Measurements from ENCODE around the gene IL27RA. TPM values are rescaled to one million over a fixed set of nuclear protein-coding genes. Genes with fewer than 3 reads are reported as not detected.
"Not testable (repeated sequence)": the region's sequence is repeated elsewhere in the genome, so short reads cannot be mapped to it uniquely, and the experiment has no call there.

IL27RA gene
- total RNA-seq, 2 experiments from 2014 or later = 55.5 to 58.1 TPM

GRCh38 chr19:14003251-14004055 is 28.1 kb upstream of the IL27RA start:
- POLR2A ChIA-PET = interaction anchor here (1.0 to 11.7 kb wide), 9 partner anchors 9 to 133 kb away, joined by 3 to 157 read pairs (median 4); partner anchors contain the start of genes ASF1B, DCAF15 and IL27RA
- H3K36me3 Mint-ChIP-seq (ENCODE audit: low read depth) = peaks cover 27% of the 10 kb centered on the region

GRCh38 chr19:14004619-14005348 is 26.8 kb upstream of the IL27RA start:
- DNase-seq = no peak
- Mint-ChIP-seq H3K27me3 (no peaks in the 10 kb centered on the region), H3K4me1 (peaks cover 51% of the 10 kb centered on the region), H3K9me3 (peaks cover 2% of the 10 kb centered on the region), H3K27ac (peak overlapping the region; percentile 84), H3K4me3 (peak overlapping the region; percentile 84), H3K36me3 (ENCODE audit: low read depth) (peaks cover 16% of the 10 kb centered on the region)
- ChIA-PET POLR2A (interaction anchor here (1.3 to 11.7 kb wide), 5 partner anchors 19 to 76 kb away, joined by 5 to 157 read pairs (median 49); partner anchors contain the start of genes DCAF15, IL27RA and PODNL1), CTCF (interaction anchor here (1.8 kb wide), 1 partner anchor 27 kb away, joined by 4 read pairs; the partner anchor contains the start of gene IL27RA)

More at GRCh38 chr19:14003251-14004055, 28.1 kb upstream of the IL27RA start:
- H3K4me1 Mint-ChIP-seq = peaks cover 50% of the 10 kb centered on the region
- H3K27me3 Mint-ChIP-seq = no peaks in the 10 kb centered on the region
- peak overlapping the region; percentile 98 for H3K27ac Mint-ChIP-seq
- CTCF ChIA-PET = interaction anchor here (0.6 to 2.0 kb wide), 5 partner anchors 16 to 133 kb away, joined by 3 to 7 read pairs (median 4); partner anchors contain the start of genes ASF1B and IL27RA
- peak overlapping the region; percentile 61 for H3K4me3 Mint-ChIP-seq
- H3K9me3 Mint-ChIP-seq = peaks cover 9% of the 10 kb centered on the region
- DNase-seq = peak; percentile 35

DNA sequence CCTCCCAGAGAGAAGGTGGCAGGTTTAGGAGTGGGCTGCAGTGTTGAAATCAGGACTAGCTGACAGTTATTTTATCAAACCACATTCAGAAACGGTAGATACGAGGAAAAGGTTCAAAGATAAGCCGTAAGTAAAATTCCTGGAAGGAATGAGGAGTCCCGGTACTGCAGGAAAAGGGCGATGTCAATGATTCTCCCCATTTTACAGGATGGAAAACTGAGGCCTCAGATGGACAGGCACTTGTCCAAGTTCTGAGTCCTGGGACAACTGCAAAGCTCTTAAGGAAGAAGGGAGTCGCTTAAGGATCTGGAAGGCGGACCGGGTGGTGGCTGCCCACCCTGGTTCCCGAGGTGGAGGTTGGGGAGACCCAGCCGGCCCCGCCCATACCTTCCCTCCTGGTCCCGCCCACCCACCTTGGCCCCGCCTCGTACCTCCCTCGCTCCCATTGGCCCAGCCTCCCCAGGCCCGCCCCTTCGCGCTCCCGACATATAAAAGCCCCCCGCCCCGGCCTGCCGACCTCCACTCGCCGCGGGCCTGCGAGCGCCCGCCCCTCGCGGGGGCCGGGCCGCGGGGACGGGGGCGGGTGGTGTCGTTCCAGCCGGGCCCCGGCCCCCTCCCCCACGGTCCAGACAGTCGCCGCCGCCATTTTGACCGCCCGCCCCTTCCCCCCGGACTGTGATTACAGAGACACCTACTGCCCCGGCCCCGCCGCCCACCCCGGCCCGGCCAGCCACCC is 26.0 kb upstream of the IL27RA start:
- Mint-ChIP-seq H3K36me3 (ENCODE audit: low read depth) (peaks cover 9% of the 10 kb centered on the region), H3K4me1 (peaks cover 48% of the 10 kb centered on the region), H3K4me3 (peak overlapping the region; percentile 84), H3K27ac (peak overlapping the region; percentile 84), H3K27me3 (no peaks in the 10 kb centered on the region), H3K9me3 (peaks cover 2% of the 10 kb centered on the region)
- CTCF ChIA-PET = interaction anchor here (0.8 to 1.7 kb wide), 8 partner anchors 14 to 142 kb away, joined by 3 to 4 read pairs (median 3); partner anchors contain the start of genes DCAF15 and MISP3
- POLR2A ChIA-PET = interaction anchor here (0.9 to 11.7 kb wide), 13 partner anchors 7 to 376 kb away, joined by 3 to 157 read pairs (median 5); partner anchors contain the start of genes ADGRE5, ASF1B, DCAF15 and IL27RA
- DNase-seq = peak; percentile 93

DNA sequence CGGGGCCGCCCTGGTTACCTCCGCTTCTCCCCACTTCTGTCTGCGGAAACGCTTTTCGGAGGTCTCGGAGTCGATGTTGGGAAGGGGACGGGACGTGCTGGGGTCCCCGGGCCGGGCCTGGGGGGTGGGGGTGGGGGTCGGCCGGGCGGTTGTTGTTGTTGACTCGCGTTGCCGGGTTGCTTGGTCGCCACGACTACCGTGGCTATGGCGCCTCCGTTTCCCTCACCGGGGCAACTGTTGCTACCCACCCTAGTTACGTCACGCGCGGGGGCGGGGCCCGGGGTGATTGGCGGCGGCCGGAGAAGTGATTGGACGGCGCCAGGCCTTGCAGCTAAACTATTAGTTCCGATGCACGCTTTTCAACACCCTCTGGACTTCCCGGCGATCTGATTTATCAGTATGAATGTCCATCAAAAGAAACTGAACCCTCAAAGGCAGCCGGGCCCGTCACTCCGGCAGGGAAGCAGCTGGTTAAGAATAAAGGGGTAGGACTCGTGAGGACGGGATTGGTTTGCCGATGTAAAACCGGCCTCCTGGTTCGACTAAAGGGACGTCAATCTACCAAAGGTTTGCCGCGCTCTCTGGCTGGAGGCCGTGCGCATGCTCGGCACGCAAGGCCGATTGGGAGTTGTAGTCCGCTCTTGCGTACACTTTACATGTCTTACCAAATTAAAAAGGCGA is 25.3 kb upstream of the IL27RA start, which contains the start of gene RFX1:
TSS of gene RFX1 (minus strand) at position 236 of the 681 bp plus-strand sequence. CDS start 12,477 bp downstream, outside the sequence.
- Mint-ChIP-seq H3K9me3 (no peaks in the 10 kb centered on the region), H3K4me3 (peak within 1 kb of the TSS; percentile 84), H3K4me1 (peaks cover 41% of the 10 kb centered on the region), H3K27ac (peak within 1 kb of the TSS; percentile 93), H3K36me3 (ENCODE audit: low read depth) (peaks cover 3% of the 10 kb centered on the region), H3K27me3 (no peaks in the 10 kb centered on the region)
- CTCF ChIA-PET = interaction anchor here (0.8 to 1.7 kb wide), 10 partner anchors 13 to 143 kb away, joined by 3 to 4 read pairs (median 3); partner anchors contain the start of genes DCAF15 and MISP3
- POLR2A ChIA-PET = interaction anchor here (0.8 to 11.7 kb wide), 18 partner anchors 8 to 375 kb away, joined by 3 to 157 read pairs (median 4); partner anchors contain the start of genes ADGRE5, ASF1B, DCAF15 and IL27RA
- peak; percentile 100 for DNase-seq

- no peak for DNase-seq
- POLR2A ChIA-PET = interaction anchor here (0.8 to 11.7 kb wide), 19 partner anchors 9 to 374 kb away, joined by 3 to 157 read pairs (median 4); partner anchors contain the start of genes ADGRE5, ASF1B, DCAF15 and IL27RA
- Mint-ChIP-seq H3K27ac (peak overlapping the region; percentile 93), H3K9me3 (no peaks in the 10 kb centered on the region), H3K27me3 (no peaks in the 10 kb centered on the region), H3K36me3 (ENCODE audit: low read depth) (peaks cover 2% of the 10 kb centered on the region), H3K4me3 (peak overlapping the region; percentile 84), H3K4me1 (peaks cover 38% of the 10 kb centered on the region)
- CTCF ChIA-PET = interaction anchor here (0.8 to 1.7 kb wide), 11 partner anchors 11 to 143 kb away, joined by 3 to 4 read pairs (median 3); partner anchors contain the start of genes DCAF15 and MISP3
Measured at GRCh38 chr19:14006766-14007562, 24.6 kb upstream of the IL27RA start.

- DNase-seq = no peak
- CTCF ChIA-PET = no interaction called here
- H3K36me3 Mint-ChIP-seq (ENCODE audit: low read depth) = no peaks in the 10 kb centered on the region
- no peaks in the 10 kb centered on the region for H3K9me3 Mint-ChIP-seq
- no peak overlapping the region for H3K4me3 Mint-ChIP-seq
- POLR2A ChIA-PET = no interaction called here
- no peak overlapping the region for H3K27ac Mint-ChIP-seq
- H3K4me1 Mint-ChIP-seq = peaks cover 6% of the 10 kb centered on the region
- H3K27me3 Mint-ChIP-seq = no peaks in the 10 kb centered on the region
Measured at GRCh38 chr19:14012378-14012915, 19.1 kb upstream of the IL27RA start.

- Mint-ChIP-seq H3K4me1 (peaks cover 7% of the 10 kb centered on the region), H3K4me3 (no peak overlapping the region), H3K9me3 (no peaks in the 10 kb centered on the region), H3K36me3 (ENCODE audit: low read depth) (no peaks in the 10 kb centered on the region), H3K27me3 (no peaks in the 10 kb centered on the region), H3K27ac (no peak overlapping the region)
- DNase-seq = no peak
- CTCF ChIA-PET = no interaction called here
- POLR2A ChIA-PET = interaction anchor here (0.6 to 1.0 kb wide), 3 partner anchors 8 to 18 kb away, joined by 3 to 4 read pairs (median 3); partner anchors contain the start of gene RFX1
Measured at GRCh38 chr19:14015524-14016035, 16.0 kb upstream of the IL27RA start.

- H3K27me3 Mint-ChIP-seq = no peaks in the 10 kb centered on the region
- no peaks in the 10 kb centered on the region for H3K9me3 Mint-ChIP-seq
- CTCF ChIA-PET = interaction anchor here (0.7 to 1.2 kb wide), 5 partner anchors 12 to 117 kb away, joined by 3 to 8 read pairs (median 3); partner anchors contain the start of genes IL27RA and RFX1
- no peak for DNase-seq
- H3K27ac Mint-ChIP-seq = no peak overlapping the region
- POLR2A ChIA-PET = interaction anchor here (0.6 to 1.6 kb wide), 3 partner anchors 13 to 112 kb away, joined by 3 to 11 read pairs (median 3); partner anchors contain the start of gene IL27RA
- H3K36me3 Mint-ChIP-seq (ENCODE audit: low read depth) = no peaks in the 10 kb centered on the region
- peaks cover 14% of the 10 kb centered on the region for H3K4me1 Mint-ChIP-seq
- H3K4me3 Mint-ChIP-seq = no peak overlapping the region
Measured at GRCh38 chr19:14019100-14019499, 12.5 kb upstream of the IL27RA start.

DNA sequence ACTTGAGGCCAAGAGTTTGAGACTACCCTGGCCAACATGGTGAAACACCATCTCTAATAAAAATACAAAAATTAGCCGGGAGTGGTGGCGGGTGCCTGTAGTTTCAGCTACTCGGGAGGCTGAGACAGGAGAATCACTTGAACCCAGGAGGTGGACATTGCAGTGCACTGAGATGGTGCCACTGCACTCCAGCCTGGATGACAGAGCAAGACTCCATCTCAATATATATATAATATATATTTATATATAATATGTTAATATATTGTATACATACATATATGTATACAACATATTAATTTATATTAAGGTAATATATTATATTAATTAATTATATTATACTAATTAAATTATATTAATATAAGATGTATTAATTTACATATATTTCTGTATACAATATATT is 11.8 kb upstream of the IL27RA start:
- not testable (repeated sequence) for H3K4me3 Mint-ChIP-seq; H3K36me3 Mint-ChIP-seq (ENCODE audit: low read depth); H3K9me3 Mint-ChIP-seq; DNase-seq; H3K27ac Mint-ChIP-seq; H3K27me3 Mint-ChIP-seq
- ChIA-PET POLR2A (interaction anchor here (1.6 kb wide), 1 partner anchor 12 kb away, joined by 11 read pairs; the partner anchor contains the start of gene IL27RA), CTCF (interaction anchor here (0.7 to 1.2 kb wide), 4 partner anchors 11 to 117 kb away, joined by 3 to 8 read pairs (median 4); partner anchors contain the start of genes IL27RA and RFX1)
- peaks cover 14% of the 10 kb centered on the region for H3K4me1 Mint-ChIP-seq

GRCh38 chr19:14021474-14021873 is 10.1 kb upstream of the IL27RA start:
- POLR2A ChIA-PET = interaction anchor here (3.0 kb wide), 1 partner anchor 10 kb away, joined by 28 read pairs; the partner anchor contains the start of gene IL27RA
- Mint-ChIP-seq H3K27ac (peak overlapping the region; percentile 31), H3K4me1 (peaks cover 17% of the 10 kb centered on the region), H3K9me3 (no peaks in the 10 kb centered on the region), H3K27me3 (no peaks in the 10 kb centered on the region), H3K4me3 (no peak overlapping the region), H3K36me3 (ENCODE audit: low read depth) (no peaks in the 10 kb centered on the region)
- no peak for DNase-seq
- CTCF ChIA-PET = interaction anchor here (1.1 to 2.1 kb wide), 4 partner anchors 10 to 142 kb away, joined by 3 to 8 read pairs (median 4); partner anchors contain the start of gene IL27RA

All from activated CD4-positive, alpha-beta memory T cell treated with anti-CD3 and anti-CD28 coated beads, Interleukin-2, amount 10 ng/mL, durations not matched to agents 7 days and 5 days (primary cell).